HG03097 (cell line): Measurements from ENCODE around the gene CD248.
"Not testable (repeated sequence)": the region's sequence is repeated elsewhere in the genome, so short reads cannot be mapped to it uniquely, and the experiment has no call there.

Experiments used
- ATAC-seq: cut with Tn5 transposase; IDR thresholded peaks from one replicate; pipeline ENCODE4 v1.9.1; 2021; ENCODE audit not compliant: unreplicated experiment, low FRiP score

CD248 gene

DNA sequence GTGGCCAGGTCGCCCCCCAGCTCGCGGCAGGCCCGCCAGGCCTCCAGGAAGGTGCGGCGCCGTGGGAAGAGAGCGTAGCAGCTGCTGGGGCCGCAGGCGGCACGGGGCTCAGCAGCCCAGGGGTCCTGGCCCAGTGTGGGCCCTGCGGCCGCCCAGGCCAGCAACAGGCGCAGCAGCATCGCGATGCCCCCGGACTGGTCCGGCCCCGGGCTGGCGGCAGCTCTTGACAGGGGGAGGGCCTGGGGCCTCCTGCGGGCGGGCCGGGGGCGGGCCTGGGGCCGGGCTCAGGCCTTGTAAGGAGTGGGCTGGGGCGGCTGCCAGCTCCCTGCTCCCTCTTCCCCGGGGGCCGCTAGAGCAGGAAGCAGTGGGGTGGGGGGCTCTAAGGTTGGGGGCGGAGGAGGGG lies at the start of gene CD248:
Gene CD248, minus strand, starts transcription at position 196 of the 403 bp plus-strand sequence. Its CDS starts 17 bp downstream, at position 179.
- ATAC-seq = no peak

DNA sequence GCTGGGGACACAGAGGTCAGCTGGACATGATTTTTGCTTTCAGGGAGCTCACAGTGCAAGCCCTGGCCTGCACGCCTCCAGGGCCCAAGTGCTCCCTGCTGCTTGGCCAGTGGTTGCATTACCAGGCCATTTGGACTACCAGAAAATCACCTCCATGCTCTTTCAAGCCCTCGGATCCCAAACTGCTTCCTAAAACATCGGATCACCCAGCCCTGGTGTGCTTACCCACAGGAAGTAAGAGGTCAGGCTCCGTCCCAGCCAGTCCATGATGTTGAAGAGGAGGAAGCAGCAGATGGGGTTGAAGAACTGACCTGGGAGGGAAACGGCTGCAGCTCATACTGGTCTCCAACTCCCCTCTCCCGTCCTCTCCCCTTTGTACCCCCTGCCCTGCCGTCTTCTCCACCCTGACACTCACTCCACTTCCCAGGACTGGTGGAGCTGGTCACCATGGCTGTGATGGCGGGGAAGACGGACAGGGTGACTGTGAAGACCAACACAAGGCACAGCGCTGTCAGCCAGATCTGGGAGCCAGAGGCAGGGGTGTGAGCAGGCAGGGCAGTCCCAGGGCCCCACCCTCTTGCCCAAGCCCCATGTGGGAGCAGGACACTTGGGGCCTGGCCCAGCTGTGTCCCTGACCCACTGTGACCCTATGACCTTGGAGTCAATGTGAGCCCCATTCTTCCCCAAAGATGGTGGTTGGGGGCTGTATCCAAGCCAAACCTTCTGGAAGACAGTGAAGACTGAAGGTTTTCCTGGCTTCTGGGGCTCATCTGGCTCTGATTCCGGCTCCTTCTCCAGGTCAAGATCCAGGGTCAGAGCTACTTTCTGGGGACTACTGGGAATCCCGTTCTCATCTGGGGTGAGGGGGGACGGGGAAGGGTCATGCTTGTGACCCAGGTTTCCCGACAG lies 49.1 kb upstream of the CD248 start:
- ATAC-seq = no peak

DNA sequence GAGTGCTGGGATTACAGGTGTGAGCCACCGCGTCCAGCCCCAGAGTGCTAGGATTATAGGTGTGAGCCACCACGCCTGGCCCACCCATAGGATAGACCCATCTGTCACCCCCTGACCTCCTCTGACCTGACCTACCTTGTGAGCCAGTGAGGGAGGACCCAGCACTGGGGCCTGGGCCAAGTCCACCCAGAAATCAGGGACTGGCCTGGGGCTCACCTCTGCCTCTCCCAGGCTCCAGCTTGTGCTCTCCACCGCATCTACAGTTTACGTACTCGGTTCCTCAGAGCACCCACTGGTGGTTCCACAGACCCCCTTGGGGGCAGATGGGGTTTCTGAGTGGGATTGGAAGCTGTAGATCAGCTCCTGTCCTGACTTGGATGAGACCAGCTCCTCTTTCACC lies 48.3 kb upstream of the CD248 start:
- ATAC-seq = no peak

DNA sequence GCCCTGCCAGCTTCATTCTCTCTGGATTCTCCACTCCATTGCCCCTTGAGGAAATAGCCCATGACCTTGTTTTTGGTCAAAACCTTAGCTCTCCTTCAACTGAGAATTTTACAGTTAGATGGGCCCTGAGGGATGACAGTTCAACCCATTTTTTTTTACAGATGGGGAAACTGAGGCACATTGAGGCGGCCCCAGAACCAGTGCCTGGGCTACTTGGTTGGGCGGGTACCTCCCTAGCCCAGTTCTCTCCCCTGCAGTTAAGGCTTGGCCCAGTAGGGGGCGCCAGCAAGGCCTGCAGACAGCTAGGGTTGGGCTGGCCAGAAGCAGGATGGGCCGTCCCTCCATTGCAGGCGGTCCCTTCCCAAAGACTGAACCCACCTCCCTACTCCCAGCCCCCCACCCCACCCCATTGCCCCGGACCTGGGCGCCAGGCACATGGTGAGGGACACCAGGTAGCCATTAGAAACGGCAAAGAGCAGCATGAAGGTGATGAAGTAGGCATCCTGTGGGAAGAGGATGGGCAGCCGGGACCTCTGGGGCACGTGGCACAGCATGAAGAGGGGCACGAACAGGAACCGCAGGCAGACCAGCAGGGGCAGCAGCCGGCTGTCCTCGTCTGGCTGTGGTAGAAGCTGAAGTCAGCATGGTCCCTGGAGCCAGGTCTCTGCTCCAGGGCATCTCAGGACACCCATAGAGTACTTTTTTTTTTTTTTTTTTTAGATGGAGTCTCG lies 47.1 kb upstream of the CD248 start:
- no peak for ATAC-seq

DNA sequence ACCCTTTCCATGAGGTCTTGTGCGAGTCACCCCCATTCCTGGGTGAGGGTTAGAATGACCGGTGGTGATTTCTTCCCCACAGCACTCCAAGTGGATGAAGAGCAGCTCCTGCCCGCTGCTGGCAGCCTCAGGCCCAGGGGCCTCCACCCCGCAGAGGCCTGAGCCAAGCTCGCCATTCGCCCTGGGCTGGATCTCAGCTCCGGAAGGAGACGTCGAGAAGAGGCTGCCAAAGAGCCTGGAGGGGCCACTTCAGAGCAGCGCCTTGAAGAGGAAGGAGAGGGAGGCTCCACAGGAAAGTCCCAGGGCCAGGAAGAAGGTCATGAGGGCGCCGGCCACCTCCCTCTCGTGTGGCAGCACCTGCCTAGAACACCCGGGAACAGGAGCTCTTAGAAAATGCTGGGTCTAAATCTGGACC lies 46.4 kb upstream of the CD248 start:
- no peak for ATAC-seq

GRCh38 chr11:66362481-66363147 lies 45.8 kb upstream of the CD248 start:
- ATAC-seq = no peak

- no peak for ATAC-seq
These were observed 44.7 kb upstream of the CD248 start for GRCh38 chr11:66361502-66361941.

GRCh38 chr11:66360406-66361073 lies 43.7 kb upstream of the CD248 start:
- no peak for ATAC-seq

DNA sequence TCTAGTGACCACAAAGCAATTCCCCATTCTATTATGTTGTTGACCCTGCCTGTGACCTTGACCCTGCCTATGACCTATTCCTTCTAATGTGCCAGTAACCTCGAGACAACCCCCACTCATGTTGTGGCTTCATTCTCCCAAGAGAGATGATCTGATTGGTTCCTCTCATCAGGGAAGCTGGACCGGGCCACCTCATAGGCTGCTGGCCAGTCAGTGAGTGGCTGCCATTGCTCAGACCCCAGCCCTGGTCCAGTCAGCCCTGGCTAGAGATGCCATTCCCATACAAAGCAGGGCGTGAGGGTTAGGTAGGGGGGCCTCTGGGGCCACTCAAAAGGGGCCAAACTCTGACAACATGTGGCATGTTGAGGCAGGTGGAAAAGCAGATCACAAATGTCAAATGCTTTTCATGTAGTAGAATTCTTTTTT lies 42.8 kb upstream of the CD248 start:
- ATAC-seq = no peak

- not testable (repeated sequence) for ATAC-seq
These were observed 33.9 kb upstream of the CD248 start for GRCh38 chr11:66350560-66351235.

GRCh38 chr11:66349084-66349386 lies 32.2 kb upstream of the CD248 start:
- no peak for ATAC-seq

GRCh38 chr11:66347425-66348276 lies 30.8 kb upstream of the CD248 start, which contains the start of gene B4GAT1:
TSS of gene B4GAT1 (minus strand) at chr11:66347629. CDS start at chr11:66347545, 84 bp downstream.
- ATAC-seq = no peak

GRCh38 chr11:66346476-66347424 lies 29.9 kb upstream of the CD248 start:
- no peak for ATAC-seq

DNA sequence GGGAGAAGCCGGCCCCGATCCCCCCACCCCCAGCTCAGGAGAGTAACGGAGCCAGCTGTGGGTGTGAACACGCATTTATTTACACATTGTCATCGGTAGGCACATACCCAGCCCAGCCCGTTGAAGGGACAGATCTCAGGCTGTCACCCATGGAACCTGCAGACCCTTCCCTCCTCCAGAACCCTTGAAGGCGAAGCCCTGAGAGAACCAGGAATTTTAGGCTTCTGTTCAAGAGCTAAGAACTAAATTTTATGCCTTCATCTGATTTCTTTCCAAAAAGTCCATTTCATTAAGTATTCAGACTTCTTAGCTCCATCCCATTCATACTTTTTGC lies 28.4 kb upstream of the CD248 start:
- no peak for ATAC-seq

DNA sequence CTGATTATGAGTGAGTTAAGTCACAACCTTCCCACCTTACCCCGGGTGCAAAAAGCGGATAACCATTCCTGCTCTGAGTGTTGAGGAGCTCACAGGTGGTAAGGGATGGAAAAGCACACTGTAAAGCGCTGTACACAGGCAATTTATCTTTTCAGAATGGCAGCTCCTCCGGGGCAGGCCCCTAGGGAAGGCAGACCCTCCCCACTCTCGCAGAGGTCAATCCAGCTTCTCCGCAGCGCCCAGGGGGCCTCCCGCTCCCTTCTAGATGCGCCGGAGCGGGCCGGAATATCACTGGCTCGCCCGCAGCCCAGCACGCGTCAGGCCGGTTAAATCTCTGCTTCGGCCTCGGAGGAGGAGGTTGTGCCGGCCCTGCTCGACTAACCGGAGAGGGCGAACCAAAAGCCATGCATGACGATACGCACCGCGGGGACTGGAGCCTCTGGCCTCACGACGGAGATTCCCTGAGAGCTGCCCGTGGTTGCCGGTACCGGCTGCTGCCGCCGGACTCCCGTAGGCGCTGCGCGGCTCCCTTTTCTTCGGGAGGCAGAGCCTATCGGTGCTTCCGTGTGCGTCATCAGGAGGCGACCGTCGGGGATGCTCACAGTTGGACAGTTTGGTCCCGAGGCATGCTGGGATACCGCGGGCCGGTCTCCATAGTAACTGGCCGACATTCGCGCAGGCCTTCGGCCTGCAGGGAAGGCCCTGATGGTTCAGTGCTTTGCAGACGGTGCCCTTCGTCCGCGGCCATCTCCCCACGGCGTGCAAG lies 27.9 kb upstream of the CD248 start, which contains the start of gene BRMS1:
Gene BRMS1, minus strand, starts transcription at position 555 of the 766 bp plus-strand sequence. CDS start 2,870 bp downstream, outside the sequence.
- ATAC-seq = peak; percentile 63

- no peak for ATAC-seq
These were observed 26.3 kb upstream of the CD248 start for GRCh38 chr11:66343176-66343575.

DNA sequence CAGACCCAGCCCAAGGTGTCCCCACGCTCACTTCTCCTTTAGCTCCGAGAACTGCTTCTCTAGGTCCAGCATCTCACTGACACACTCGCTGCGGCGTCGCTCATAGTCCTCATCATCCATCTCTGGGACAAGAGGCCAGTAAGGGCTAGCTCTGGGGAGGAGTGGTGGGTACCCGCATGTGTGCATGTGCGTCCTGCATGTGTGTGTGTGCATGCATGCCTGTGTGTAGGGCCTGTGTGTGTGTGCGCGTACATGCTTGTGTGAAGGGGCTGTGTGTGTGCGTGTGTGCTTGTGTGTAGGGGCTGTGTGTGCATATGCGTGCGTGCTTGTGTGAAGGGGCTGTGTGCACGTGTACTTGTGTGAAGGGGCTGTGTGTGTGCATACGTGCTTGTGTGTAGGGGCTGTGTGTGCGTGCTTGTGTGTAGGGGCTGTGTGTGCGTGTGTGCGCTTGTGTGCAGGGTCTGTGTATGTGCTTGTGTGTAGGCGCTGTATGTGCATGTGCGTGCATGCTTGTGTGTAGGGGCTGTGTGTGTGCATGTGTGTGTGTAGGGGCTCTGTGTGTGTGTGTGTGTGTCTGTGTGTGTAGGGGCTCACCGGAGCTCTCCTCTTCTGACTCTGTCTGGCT lies 24.8 kb upstream of the CD248 start:
- ATAC-seq = no peak
